ENCODE measurements around the gene OR4D11. TPM values are rescaled to one million over a fixed set of nuclear protein-coding genes. Genes with fewer than 3 reads are reported as not detected.

The OR4D11 gene
- total RNA-seq, 1 experiment from 2014 or later, result not detected

Other genes starting within 250 kb of the OR4D11 start
- not detected in 2 replicates for gene OR5AN1, start 144.7 kb upstream of the OR4D11 start, total RNA-seq (2014; rRNA removed; shearing (Covaris generic))
- gene OR5A2, start 77.2 kb upstream of the OR4D11 start, total RNA-seq (2014; rRNA removed; shearing (Covaris generic)), result not detected in 2 replicates
- gene OR5A1, start 67.1 kb upstream of the OR4D11 start, total RNA-seq (2014; rRNA removed; shearing (Covaris generic)), result not detected in 2 replicates
- not detected in 2 replicates for gene OR4D6, start 46.6 kb upstream of the OR4D11 start, total RNA-seq (2014; rRNA removed; shearing (Covaris generic))
- gene OR4D10, start 30.3 kb upstream of the OR4D11 start, total RNA-seq (2014; rRNA removed; shearing (Covaris generic)), result not detected in 2 replicates
- not detected in 2 replicates for gene OR4D9, start 8.0 kb downstream of the OR4D11 start, total RNA-seq (2014; rRNA removed; shearing (Covaris generic))
- gene OSBP, start 112.2 kb downstream of the OR4D11 start, total RNA-seq (2014; rRNA removed; shearing (Covaris generic)), result 17.2 and 20.0 TPM in 2 replicates
- 27.5 and 31.2 TPM in 2 replicates for gene PATL1, start 165.5 kb downstream of the OR4D11 start, total RNA-seq (2014; rRNA removed; shearing (Covaris generic))
- gene OR10V1, start 210.3 kb downstream of the OR4D11 start, total RNA-seq (2014; rRNA removed; shearing (Covaris generic)), result not detected in 2 replicates

Measured in SJCRH30 (cell line).